GM23338 (cell line): ENCODE data around the gene GNB2. TPM values are rescaled to one million over a fixed set of nuclear protein-coding genes. Genes with fewer than 3 reads are reported as not detected.

Experiments used
- ATAC-seq: fragments of 200-7000 bp; cut with Tn5 transposase; 3 replicates; pipeline ENCODE4 v1.9.1; 2020
- DNase-seq: peaks from one replicate; pipeline ENCODE4 v3.0.0-alpha.2; 2015; ENCODE audit warnings: low spot score
- H2AFZ ChIP-seq: fragments of 200-600 bp; sonication (generic); 2 replicates; pipeline ENCODE4 v1.8.0; 2016; ENCODE audit warnings: antibody characterized with exemption, mild to moderate bottlenecking, moderate library complexity
- H3F3A ChIP-seq: fragments of 200-600 bp; sonication (generic); replicated peaks from 2 replicates; pipeline ENCODE4 v1.8.0; 2017; ENCODE audit warnings: antibody characterized with exemption, mixed run types, low read depth
- H3K27ac ChIP-seq: fragments of 200-600 bp; sonication (generic); 2 replicates; pipeline ENCODE4 v1.6.1; 2016; ENCODE audit warnings: low read depth
- H3K27me3 ChIP-seq: fragments of 200-600 bp; sonication (generic); 2 replicates; pipeline ENCODE4 v1.8.0; 2016; ENCODE audit warnings: mild to moderate bottlenecking, mixed run types, moderate library complexity; ENCODE audit not compliant: insufficient read depth
- H3K36me3 ChIP-seq: fragments of 200-600 bp; sonication (generic); 2 replicates; pipeline ENCODE4 v1.8.0; 2016; ENCODE audit warnings: mild to moderate bottlenecking; ENCODE audit not compliant: insufficient read depth
- H3K4me1 ChIP-seq: fragments of 200-600 bp; sonication (generic); 2 replicates; pipeline ENCODE4 v1.8.0; 2016; ENCODE audit warnings: mild to moderate bottlenecking, moderate library complexity; ENCODE audit not compliant: insufficient read depth
- H3K4me2 ChIP-seq: fragments of 200-600 bp; sonication (generic); 2 replicates; pipeline ENCODE4 v1.7.1; 2017; ENCODE audit warnings: mixed run types
- H3K4me3 ChIP-seq: fragments of 200-600 bp; sonication (generic); 2 replicates; pipeline ENCODE4 v1.6.1; 2016; ENCODE audit warnings: mixed run types
- H3K79me2 ChIP-seq: fragments of 200-600 bp; sonication (generic); replicated peaks from 2 replicates; pipeline ENCODE4 v1.8.0; 2017; ENCODE audit warnings: mild to moderate bottlenecking; ENCODE audit not compliant: insufficient read depth
- H3K9me2 ChIP-seq: fragments of 200-600 bp; sonication (generic); 2 replicates; pipeline ENCODE4 v1.8.0; 2017; ENCODE audit not compliant: insufficient read depth
- H4K20me1 ChIP-seq: fragments of 200-600 bp; sonication (generic); replicated peaks from 2 replicates; pipeline ENCODE4 v1.8.0; 2017; ENCODE audit warnings: mild to moderate bottlenecking; ENCODE audit not compliant: insufficient read depth
- H3K27ac Mint-ChIP-seq: 2 replicates; pipeline ENCODE4 v1.8.0; 2020; ENCODE audit warnings: inconsistent platforms, mild to moderate bottlenecking, moderate library complexity, mixed read lengths
- H3K27me3 Mint-ChIP-seq: 3 replicates; pipeline ENCODE4 v1.8.0; 2022; ENCODE audit warnings: low read depth, mild to moderate bottlenecking, moderate library complexity, mixed read lengths, inconsistent platforms; ENCODE audit not compliant: insufficient read depth, poor library complexity
- H3K36me3 Mint-ChIP-seq: 3 replicates; pipeline ENCODE4 v1.8.0; 2021; ENCODE audit warnings: low read depth, mild to moderate bottlenecking, inconsistent platforms, moderate library complexity, mixed read lengths
- H3K4me1 Mint-ChIP-seq: 3 replicates; pipeline ENCODE4 v1.8.0; 2020; ENCODE audit warnings: mild to moderate bottlenecking, inconsistent platforms, mixed read lengths
- H3K4me3 Mint-ChIP-seq: 3 replicates; pipeline ENCODE4 v1.8.0; 2021; ENCODE audit warnings: moderate library complexity, mild to moderate bottlenecking, inconsistent platforms, mixed read lengths
- H3K9me3 Mint-ChIP-seq: 3 replicates; pipeline ENCODE4 v1.8.0; 2020; ENCODE audit warnings: moderate library complexity, mild to moderate bottlenecking, inconsistent platforms, mixed read lengths
- EZH2 ChIP-seq: fragments of 200-600 bp; sonication (generic); IDR thresholded peaks from one replicate; pipeline ENCODE4 v1.8.0; 2017; ENCODE audit warnings: antibody characterized with exemption, mild to moderate bottlenecking, low read depth; ENCODE audit not compliant: unreplicated experiment
- EZH2phosphoT487 ChIP-seq: fragments of 200-600 bp; sonication (generic); IDR thresholded peaks from one replicate; pipeline ENCODE4 v1.8.1; 2018; ENCODE audit warnings: antibody characterized with exemption; ENCODE audit not compliant: unreplicated experiment
- JUNB ChIP-seq: IDR thresholded peaks from one replicate; pipeline ENCODE4 v1.6.1; 2016; ENCODE audit warnings: antibody characterized with exemption; ENCODE audit not compliant: unreplicated experiment
- NANOG ChIP-seq: IDR thresholded peaks from 2 replicates; pipeline ENCODE4 v1.6.1; 2016; ENCODE audit warnings: antibody characterized with exemption, borderline replicate concordance
- POLR2AphosphoS5 ChIP-seq: IDR thresholded peaks from 2 replicates; pipeline ENCODE4 v1.6.1; 2016; ENCODE audit warnings: antibody characterized with exemption, low read depth
- STAT1 ChIP-seq: IDR thresholded peaks from one replicate; pipeline ENCODE4 v1.6.1; 2016; ENCODE audit warnings: antibody characterized with exemption; ENCODE audit not compliant: unreplicated experiment
- ZNF114 ChIP-seq: fragments of 250-450 bp; sonication (Bioruptor Pico); IDR thresholded peaks from 2 replicates; pipeline ENCODE4 v1.5.0; 2020; ENCODE audit warnings: mild to moderate bottlenecking, moderate library complexity
- ZNF331 ChIP-seq: fragments of 250-450 bp; sonication (Bioruptor Pico); IDR thresholded peaks from 2 replicates; pipeline ENCODE4 v1.5.0; 2020; ENCODE audit warnings: low read depth, mild to moderate bottlenecking, moderate library complexity
- polyA plus RNA-seq: library from polyadenylated mRNA; unstranded; fragments of >200 nt; fragmentation: Nextera tagmentation; extraction: Ambion mirVana; gene quantifications from 2 replicates; pipeline ENCODE4 v1.2.1, GENCODE V29; 2016
- total RNA-seq: library from RNA; depleted of rRNA; stranded (reverse); fragments of >200 nt; shearing (Covaris generic); gene quantifications from 2 replicates; pipeline ENCODE4 v1.2.3, GENCODE V29; 2014
- TF ChIP-seq, protein P1 (sequence below): IDR thresholded peaks from 2 replicates; pipeline ENCODE4 v1.6.1; 2016; ENCODE audit warnings: antibody characterized with exemption
- TF ChIP-seq, protein P2 (sequence below): fragments of 250-450 bp; sonication (Bioruptor Pico); IDR thresholded peaks from 2 replicates; pipeline ENCODE4 v1.5.0; 2020; ENCODE audit warnings: mild to moderate bottlenecking, moderate library complexity
- TF ChIP-seq, protein P3 (sequence below), 2 experiments: fragments of 200-600 bp in 1 of 2; sonication (generic) in 1 of 2; conservative IDR thresholded peaks; 2 replicates each; pipeline versions ENCODE4 v1.5.1 to v1.6.1; 2016 to 2017; ENCODE audit warnings: antibody characterized with exemption in 2 of 2, low read depth in 2 of 2, mild to moderate bottlenecking in 2 of 2, moderate library complexity in 1 of 2
- TF ChIP-seq, protein P4 (sequence below): IDR thresholded peaks from one replicate; pipeline ENCODE4 v1.6.1; 2018; ENCODE audit warnings: antibody characterized with exemption; ENCODE audit not compliant: unreplicated experiment

Gene GNB2
- total and polyA plus RNA-seq, 2 experiments from 2014 or later = 112 to 153 TPM

DNA sequence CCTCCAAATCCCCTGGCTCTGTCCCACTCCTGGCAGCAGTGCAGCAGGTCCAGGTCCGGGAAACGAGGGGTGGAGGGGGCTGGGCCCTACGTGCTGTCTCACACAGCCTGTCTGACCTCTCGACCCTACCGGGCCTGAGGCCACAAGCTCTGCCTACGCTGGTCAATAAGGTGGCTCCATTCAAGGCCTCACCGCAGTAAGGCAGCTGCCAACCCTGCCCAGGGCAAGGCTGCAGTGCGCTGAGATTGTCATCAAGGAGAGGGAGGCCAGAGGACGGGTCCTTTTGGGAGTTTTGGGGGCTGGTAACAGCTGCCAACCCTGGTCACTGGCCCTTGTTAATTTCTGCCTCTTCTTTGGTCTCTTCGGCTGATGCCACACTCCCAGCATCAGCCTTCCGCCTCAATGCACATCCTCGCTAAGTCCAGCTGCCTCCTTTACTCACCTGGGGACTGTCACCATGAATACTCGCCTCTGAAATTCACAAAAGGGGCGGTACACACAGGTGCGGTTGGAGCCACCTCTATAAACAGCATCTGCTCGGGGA lies 50.3 kb downstream of the GNB2 start:
- Mint-ChIP-seq H3K4me3 (no peak overlapping the region), H3K9me3 (no peaks in the 10 kb centered on the region; the same call in 2 of the 3 replicates), H3K27me3 (peaks cover 39% of the 10 kb centered on the region), H3K27ac (no peak overlapping the region), H3K4me1 (peaks cover 7% of the 10 kb centered on the region), H3K36me3 (no peaks in the 10 kb centered on the region)
- no peak overlapping the region for H3K27ac ChIP-seq
- H3K4me1 ChIP-seq = peaks cover 9% of the 10 kb centered on the region; the same call in 1 of the 2 replicates
- TF ChIP-seq, protein P1, sequence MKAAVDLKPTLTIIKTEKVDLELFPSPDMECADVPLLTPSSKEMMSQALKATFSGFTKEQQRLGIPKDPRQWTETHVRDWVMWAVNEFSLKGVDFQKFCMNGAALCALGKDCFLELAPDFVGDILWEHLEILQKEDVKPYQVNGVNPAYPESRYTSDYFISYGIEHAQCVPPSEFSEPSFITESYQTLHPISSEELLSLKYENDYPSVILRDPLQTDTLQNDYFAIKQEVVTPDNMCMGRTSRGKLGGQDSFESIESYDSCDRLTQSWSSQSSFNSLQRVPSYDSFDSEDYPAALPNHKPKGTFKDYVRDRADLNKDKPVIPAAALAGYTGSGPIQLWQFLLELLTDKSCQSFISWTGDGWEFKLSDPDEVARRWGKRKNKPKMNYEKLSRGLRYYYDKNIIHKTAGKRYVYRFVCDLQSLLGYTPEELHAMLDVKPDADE = no peak
- no peak for TF ChIP-seq ZNF114
- no peak for TF ChIP-seq STAT1
- TF ChIP-seq ZNF331 (CRISPR knock-in tag) = no peak
- no peak for TF ChIP-seq NANOG
- no peak for TF ChIP-seq POLR2AphosphoS5
- no peak for TF ChIP-seq EZH2phosphoT487
- no peak for TF ChIP-seq JUNB
- TF ChIP-seq, protein P2, sequence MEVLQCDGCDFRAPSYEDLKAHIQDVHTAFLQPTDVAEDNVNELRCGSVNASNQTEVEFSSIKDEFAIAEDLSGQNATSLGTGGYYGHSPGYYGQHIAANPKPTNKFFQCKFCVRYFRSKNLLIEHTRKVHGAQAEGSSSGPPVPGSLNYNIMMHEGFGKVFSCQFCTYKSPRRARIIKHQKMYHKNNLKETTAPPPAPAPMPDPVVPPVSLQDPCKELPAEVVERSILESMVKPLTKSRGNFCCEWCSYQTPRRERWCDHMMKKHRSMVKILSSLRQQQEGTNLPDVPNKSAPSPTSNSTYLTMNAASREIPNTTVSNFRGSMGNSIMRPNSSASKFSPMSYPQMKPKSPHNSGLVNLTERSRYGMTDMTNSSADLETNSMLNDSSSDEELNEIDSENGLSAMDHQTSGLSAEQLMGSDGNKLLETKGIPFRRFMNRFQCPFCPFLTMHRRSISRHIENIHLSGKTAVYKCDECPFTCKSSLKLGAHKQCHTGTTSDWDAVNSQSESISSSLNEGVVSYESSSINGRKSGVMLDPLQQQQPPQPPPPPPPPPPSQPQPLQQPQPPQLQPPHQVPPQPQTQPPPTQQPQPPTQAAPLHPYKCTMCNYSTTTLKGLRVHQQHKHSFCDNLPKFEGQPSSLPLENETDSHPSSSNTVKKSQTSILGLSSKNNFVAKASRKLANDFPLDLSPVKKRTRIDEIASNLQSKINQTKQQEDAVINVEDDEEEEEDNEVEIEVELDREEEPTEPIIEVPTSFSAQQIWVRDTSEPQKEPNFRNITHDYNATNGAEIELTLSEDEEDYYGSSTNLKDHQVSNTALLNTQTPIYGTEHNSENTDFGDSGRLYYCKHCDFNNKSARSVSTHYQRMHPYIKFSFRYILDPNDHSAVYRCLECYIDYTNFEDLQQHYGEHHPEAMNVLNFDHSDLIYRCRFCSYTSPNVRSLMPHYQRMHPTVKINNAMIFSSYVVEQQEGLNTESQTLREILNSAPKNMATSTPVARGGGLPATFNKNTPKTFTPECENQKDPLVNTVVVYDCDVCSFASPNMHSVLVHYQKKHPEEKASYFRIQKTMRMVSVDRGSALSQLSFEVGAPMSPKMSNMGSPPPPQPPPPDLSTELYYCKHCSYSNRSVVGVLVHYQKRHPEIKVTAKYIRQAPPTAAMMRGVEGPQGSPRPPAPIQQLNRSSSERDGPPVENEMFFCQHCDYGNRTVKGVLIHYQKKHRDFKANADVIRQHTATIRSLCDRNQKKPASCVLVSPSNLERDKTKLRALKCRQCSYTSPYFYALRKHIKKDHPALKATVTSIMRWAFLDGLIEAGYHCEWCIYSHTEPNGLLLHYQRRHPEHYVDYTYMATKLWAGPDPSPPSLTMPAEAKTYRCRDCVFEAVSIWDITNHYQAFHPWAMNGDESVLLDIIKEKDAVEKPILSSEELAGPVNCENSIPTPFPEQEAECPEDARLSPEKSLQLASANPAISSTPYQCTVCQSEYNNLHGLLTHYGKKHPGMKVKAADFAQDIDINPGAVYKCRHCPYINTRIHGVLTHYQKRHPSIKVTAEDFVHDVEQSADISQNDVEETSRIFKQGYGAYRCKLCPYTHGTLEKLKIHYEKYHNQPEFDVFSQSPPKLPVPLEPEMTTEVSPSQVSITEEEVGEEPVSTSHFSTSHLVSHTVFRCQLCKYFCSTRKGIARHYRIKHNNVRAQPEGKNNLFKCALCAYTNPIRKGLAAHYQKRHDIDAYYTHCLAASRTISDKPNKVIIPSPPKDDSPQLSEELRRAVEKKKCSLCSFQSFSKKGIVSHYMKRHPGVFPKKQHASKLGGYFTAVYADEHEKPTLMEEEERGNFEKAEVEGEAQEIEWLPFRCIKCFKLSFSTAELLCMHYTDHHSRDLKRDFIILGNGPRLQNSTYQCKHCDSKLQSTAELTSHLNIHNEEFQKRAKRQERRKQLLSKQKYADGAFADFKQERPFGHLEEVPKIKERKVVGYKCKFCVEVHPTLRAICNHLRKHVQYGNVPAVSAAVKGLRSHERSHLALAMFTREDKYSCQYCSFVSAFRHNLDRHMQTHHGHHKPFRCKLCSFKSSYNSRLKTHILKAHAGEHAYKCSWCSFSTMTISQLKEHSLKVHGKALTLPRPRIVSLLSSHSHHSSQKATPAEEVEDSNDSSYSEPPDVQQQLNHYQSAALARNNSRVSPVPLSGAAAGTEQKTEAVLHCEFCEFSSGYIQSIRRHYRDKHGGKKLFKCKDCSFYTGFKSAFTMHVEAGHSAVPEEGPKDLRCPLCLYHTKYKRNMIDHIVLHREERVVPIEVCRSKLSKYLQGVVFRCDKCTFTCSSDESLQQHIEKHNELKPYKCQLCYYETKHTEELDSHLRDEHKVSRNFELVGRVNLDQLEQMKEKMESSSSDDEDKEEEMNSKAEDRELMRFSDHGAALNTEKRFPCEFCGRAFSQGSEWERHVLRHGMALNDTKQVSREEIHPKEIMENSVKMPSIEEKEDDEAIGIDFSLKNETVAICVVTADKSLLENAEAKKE = no peak
- TF ChIP-seq, protein P3, sequence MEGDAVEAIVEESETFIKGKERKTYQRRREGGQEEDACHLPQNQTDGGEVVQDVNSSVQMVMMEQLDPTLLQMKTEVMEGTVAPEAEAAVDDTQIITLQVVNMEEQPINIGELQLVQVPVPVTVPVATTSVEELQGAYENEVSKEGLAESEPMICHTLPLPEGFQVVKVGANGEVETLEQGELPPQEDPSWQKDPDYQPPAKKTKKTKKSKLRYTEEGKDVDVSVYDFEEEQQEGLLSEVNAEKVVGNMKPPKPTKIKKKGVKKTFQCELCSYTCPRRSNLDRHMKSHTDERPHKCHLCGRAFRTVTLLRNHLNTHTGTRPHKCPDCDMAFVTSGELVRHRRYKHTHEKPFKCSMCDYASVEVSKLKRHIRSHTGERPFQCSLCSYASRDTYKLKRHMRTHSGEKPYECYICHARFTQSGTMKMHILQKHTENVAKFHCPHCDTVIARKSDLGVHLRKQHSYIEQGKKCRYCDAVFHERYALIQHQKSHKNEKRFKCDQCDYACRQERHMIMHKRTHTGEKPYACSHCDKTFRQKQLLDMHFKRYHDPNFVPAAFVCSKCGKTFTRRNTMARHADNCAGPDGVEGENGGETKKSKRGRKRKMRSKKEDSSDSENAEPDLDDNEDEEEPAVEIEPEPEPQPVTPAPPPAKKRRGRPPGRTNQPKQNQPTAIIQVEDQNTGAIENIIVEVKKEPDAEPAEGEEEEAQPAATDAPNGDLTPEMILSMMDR (conservative IDR thresholded peaks at IDR 0.05; ENCODE audit: low read depth in 2 of 2) = no peak
- TF ChIP-seq, protein P4, sequence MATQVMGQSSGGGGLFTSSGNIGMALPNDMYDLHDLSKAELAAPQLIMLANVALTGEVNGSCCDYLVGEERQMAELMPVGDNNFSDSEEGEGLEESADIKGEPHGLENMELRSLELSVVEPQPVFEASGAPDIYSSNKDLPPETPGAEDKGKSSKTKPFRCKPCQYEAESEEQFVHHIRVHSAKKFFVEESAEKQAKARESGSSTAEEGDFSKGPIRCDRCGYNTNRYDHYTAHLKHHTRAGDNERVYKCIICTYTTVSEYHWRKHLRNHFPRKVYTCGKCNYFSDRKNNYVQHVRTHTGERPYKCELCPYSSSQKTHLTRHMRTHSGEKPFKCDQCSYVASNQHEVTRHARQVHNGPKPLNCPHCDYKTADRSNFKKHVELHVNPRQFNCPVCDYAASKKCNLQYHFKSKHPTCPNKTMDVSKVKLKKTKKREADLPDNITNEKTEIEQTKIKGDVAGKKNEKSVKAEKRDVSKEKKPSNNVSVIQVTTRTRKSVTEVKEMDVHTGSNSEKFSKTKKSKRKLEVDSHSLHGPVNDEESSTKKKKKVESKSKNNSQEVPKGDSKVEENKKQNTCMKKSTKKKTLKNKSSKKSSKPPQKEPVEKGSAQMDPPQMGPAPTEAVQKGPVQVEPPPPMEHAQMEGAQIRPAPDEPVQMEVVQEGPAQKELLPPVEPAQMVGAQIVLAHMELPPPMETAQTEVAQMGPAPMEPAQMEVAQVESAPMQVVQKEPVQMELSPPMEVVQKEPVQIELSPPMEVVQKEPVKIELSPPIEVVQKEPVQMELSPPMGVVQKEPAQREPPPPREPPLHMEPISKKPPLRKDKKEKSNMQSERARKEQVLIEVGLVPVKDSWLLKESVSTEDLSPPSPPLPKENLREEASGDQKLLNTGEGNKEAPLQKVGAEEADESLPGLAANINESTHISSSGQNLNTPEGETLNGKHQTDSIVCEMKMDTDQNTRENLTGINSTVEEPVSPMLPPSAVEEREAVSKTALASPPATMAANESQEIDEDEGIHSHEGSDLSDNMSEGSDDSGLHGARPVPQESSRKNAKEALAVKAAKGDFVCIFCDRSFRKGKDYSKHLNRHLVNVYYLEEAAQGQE = no peak
- no peak for TF ChIP-seq EZH2
- H3K36me3 ChIP-seq = no peaks in the 10 kb centered on the region
- DNase-seq (no peak), ATAC-seq (no peak)
- no peaks in the 10 kb centered on the region for H3K9me2 ChIP-seq
- H3K27me3 ChIP-seq = peaks cover 38% of the 10 kb centered on the region
- no peak overlapping the region for H3K4me2 ChIP-seq
- no peaks in the 10 kb centered on the region for H4K20me1 ChIP-seq
- no peak overlapping the region for H2AFZ ChIP-seq
- no peak overlapping the region for H3K4me3 ChIP-seq
- H3F3A ChIP-seq = peaks cover 6% of the 10 kb centered on the region; the same call in 1 of the 2 replicates
- no peaks in the 10 kb centered on the region for H3K79me2 ChIP-seq
